Gastroesophageal sphincter (tissue), 3 donors: ENCODE measurements around the gene PRKAA2.

Experiments used
- CTCF ChIP-seq, 4 experiments: fragments of 200-600 bp in 2 of 4; fragments of 450-650 bp in 2 of 4; sonication (generic) in 1 of 4; IDR thresholded peaks; one replicate each; pipeline ENCODE4 v1.5.1; 2017 to 2019; ENCODE audit warnings: antibody characterized with exemption in 4 of 4, mild to moderate bottlenecking in 2 of 4, moderate library complexity in 2 of 4
- EP300 ChIP-seq: sonication (generic); formaldehyde crosslinking; IDR thresholded peaks from one replicate; pipeline ENCODE4 v1.6.1; 2017; ENCODE audit warnings: antibody characterized with exemption, mild to moderate bottlenecking
- POLR2A ChIP-seq, 2 donors: fragments of 450-650 bp; IDR thresholded peaks; one replicate each; pipeline ENCODE4 v1.6.1; 2017; ENCODE audit warnings: antibody characterized with exemption in 2 of 2, mild to moderate bottlenecking in 2 of 2, moderate library complexity in 1 of 2

GRCh38 chr1:56647106-56647505 lies 2.0 kb downstream of the PRKAA2 start:
- no peak for TF ChIP-seq EP300
- TF ChIP-seq CTCF (IDR thresholded peaks at IDR 0.05): no peak
- no peak for TF ChIP-seq POLR2A (IDR thresholded peaks at IDR 0.05)
